CD4-positive, alpha-beta T cell (primary cell): Measurements from ENCODE around the gene AHCYL1. TPM values are rescaled to one million over a fixed set of nuclear protein-coding genes. Genes with fewer than 3 reads are reported as not detected.

Experiments
- ATAC-seq: fragments of 200-7000 bp; cut with Tn5 transposase; one replicate; pipeline ENCODE4 v1.10.0; 2022; ENCODE audit warnings: mild to moderate bottlenecking; ENCODE audit not compliant: poor library complexity
- CTCF ChIA-PET: fragments of 350-600 bp; sonication (Branson Sonifier 250); formaldehyde crosslinking; loops from one replicate; lab custom pipeline; 2021; ENCODE audit warnings: antibody characterized with exemption, inconsistent platforms; lab: Charles Lee
- POLR2A ChIA-PET: fragments of 350-600 bp; sonication (Branson Sonifier 250); formaldehyde crosslinking; loops from one replicate; lab custom pipeline; 2021; ENCODE audit warnings: antibody characterized with exemption, inconsistent platforms; lab: Charles Lee
- DNase-seq, 14 experiments: peaks; one replicate each; pipeline ENCODE4 v3.0.0-alpha.2; 2013 to 2020; ENCODE audit warnings: mixed read lengths in 2 of 14
- H3K27ac ChIP-seq, 2 donors: one replicate each; pipeline versions ENCODE4 v1.5.1 to v1.7.0; 2013; ENCODE audit warnings: low read length in 2 of 2, low read depth in 1 of 2, mild to moderate bottlenecking in 1 of 2
- H3K27me3 ChIP-seq, 2 experiments: 1 replicate in 1 of 2; 2 replicates in 1 of 2; pipeline versions ENCODE4 v1.6.1 to v1.7.0; 2013; ENCODE audit warnings: low read length in 2 of 2, control low read depth in 1 of 2, mild to moderate bottlenecking in 1 of 2, moderate library complexity in 1 of 2; ENCODE audit not compliant: insufficient read depth in 2 of 2, control insufficient read depth in 1 of 2
- H3K36me3 ChIP-seq: one replicate; pipeline ENCODE4 v1.6.1; 2013; ENCODE audit warnings: low read length, control low read depth; ENCODE audit not compliant: insufficient read depth
- H3K4me1 ChIP-seq: one replicate; pipeline ENCODE4 v1.6.1; 2013; ENCODE audit warnings: low read length, control low read depth; ENCODE audit not compliant: insufficient read depth
- H3K4me3 ChIP-seq: one replicate; pipeline ENCODE4 v1.5.1; 2013; ENCODE audit warnings: mild to moderate bottlenecking, low read length, moderate library complexity
- H3K9me3 ChIP-seq, 2 experiments: 1 replicate in 1 of 2; 2 replicates in 1 of 2; pipeline versions ENCODE4 v1.6.1 to v1.7.0; 2013; ENCODE audit warnings: low read length in 2 of 2, mild to moderate bottlenecking in 2 of 2, control low read depth in 1 of 2, moderate library complexity in 1 of 2; ENCODE audit not compliant: control insufficient read depth in 1 of 2, insufficient read depth in 1 of 2
- H3K27ac Mint-ChIP-seq: one replicate; pipeline ENCODE4 v1.8.0; 2020; ENCODE audit warnings: mixed read lengths
- H3K27me3 Mint-ChIP-seq: one replicate; pipeline ENCODE4 v1.8.0; 2021; ENCODE audit warnings: mixed read lengths
- H3K36me3 Mint-ChIP-seq: one replicate; pipeline ENCODE4 v1.8.0; 2021; ENCODE audit warnings: low read depth, mixed read lengths
- H3K4me1 Mint-ChIP-seq: one replicate; pipeline ENCODE4 v1.8.0; 2021; ENCODE audit warnings: low read depth, mixed read lengths
- H3K4me3 Mint-ChIP-seq: one replicate; pipeline ENCODE4 v1.8.0; 2020; ENCODE audit warnings: mild to moderate bottlenecking, mixed read lengths
- H3K9me3 Mint-ChIP-seq: one replicate; pipeline ENCODE4 v1.8.0; 2020; ENCODE audit warnings: mixed read lengths
- intact Hi-C, 2 experiments: fragments of 100-400 bp; cut with DNase I in 1 of 2; cut with micrococcal nuclease in 1 of 2; formaldehyde crosslinking; loops; one replicate each; pipeline versions ENCODE4 v1.15.1 to v1.9.0; 2023 to 2025; cut with DNase I, micrococcal nuclease
- total RNA-seq, 174 experiments: library from RNA in 2 of 174; stranded (reverse) in 2 of 174; gene quantifications; one replicate each; pipeline ENCODE4 v1.2.3 and lab custom pipeline; 2021 to 2026
- TF ChIP-seq, protein P1 (sequence below): fragments of 200-600 bp; IDR thresholded peaks from one replicate; pipeline ENCODE4 v1.8.0; 2022; ENCODE audit warnings: antibody characterized with exemption, mild to moderate bottlenecking

Gene AHCYL1
- total RNA-seq, 2 experiments from 2014 or later: 6.9 to 8.4 TPM

DNA sequence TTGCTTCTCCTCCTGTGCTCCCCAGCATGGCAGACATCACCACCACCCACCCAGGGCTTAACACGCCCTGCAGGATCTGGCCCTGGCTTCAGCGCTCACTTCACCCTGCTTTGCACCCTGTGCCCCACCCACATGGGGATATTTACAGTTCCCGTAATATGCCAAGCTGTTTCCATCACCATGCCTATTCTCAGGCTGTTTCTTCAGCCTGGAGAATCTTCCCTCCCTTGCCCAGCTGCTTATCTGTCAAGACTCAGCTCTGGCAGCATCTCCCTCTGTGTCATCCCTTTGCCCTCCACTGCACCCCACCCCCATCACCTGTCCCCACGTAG is 3.6 kb upstream of the AHCYL1 start:
- Histone ChIP-seq H3K4me3 (no peak overlapping the region), H3K27ac (no peak overlapping the region), H3K36me3 (no peaks in the 10 kb centered on the region), H3K4me1 (peaks cover 21% of the 10 kb centered on the region), H3K9me3 (no peaks in the 10 kb centered on the region), H3K27me3 (no peaks in the 10 kb centered on the region)
- no peaks in the 10 kb centered on the region for H3K9me3 Mint-ChIP-seq
- intact Hi-C loops: loop anchor here (5.0 to 10.0 kb wide), 4 partner anchors 294 to 1236 kb away; partner anchors contain the start of genes GSTM1 (in 1 of the 2), PSRC1 (in 1 of the 2) and STXBP3 (in 1 of the 2)
- H3K27ac Mint-ChIP-seq: no peak overlapping the region
- TF ChIP-seq, protein P1, sequence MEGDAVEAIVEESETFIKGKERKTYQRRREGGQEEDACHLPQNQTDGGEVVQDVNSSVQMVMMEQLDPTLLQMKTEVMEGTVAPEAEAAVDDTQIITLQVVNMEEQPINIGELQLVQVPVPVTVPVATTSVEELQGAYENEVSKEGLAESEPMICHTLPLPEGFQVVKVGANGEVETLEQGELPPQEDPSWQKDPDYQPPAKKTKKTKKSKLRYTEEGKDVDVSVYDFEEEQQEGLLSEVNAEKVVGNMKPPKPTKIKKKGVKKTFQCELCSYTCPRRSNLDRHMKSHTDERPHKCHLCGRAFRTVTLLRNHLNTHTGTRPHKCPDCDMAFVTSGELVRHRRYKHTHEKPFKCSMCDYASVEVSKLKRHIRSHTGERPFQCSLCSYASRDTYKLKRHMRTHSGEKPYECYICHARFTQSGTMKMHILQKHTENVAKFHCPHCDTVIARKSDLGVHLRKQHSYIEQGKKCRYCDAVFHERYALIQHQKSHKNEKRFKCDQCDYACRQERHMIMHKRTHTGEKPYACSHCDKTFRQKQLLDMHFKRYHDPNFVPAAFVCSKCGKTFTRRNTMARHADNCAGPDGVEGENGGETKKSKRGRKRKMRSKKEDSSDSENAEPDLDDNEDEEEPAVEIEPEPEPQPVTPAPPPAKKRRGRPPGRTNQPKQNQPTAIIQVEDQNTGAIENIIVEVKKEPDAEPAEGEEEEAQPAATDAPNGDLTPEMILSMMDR: no peak
- H3K4me1 Mint-ChIP-seq: peaks cover 14% of the 10 kb centered on the region
- DNase-seq (no peak), ATAC-seq (no peak)
- peaks cover 14% of the 10 kb centered on the region for H3K27me3 Mint-ChIP-seq
- H3K4me3 Mint-ChIP-seq: no peak overlapping the region
- ChIA-PET CTCF (no interaction called here), POLR2A (no interaction called here)
- peaks cover 5% of the 10 kb centered on the region for H3K36me3 Mint-ChIP-seq

DNA sequence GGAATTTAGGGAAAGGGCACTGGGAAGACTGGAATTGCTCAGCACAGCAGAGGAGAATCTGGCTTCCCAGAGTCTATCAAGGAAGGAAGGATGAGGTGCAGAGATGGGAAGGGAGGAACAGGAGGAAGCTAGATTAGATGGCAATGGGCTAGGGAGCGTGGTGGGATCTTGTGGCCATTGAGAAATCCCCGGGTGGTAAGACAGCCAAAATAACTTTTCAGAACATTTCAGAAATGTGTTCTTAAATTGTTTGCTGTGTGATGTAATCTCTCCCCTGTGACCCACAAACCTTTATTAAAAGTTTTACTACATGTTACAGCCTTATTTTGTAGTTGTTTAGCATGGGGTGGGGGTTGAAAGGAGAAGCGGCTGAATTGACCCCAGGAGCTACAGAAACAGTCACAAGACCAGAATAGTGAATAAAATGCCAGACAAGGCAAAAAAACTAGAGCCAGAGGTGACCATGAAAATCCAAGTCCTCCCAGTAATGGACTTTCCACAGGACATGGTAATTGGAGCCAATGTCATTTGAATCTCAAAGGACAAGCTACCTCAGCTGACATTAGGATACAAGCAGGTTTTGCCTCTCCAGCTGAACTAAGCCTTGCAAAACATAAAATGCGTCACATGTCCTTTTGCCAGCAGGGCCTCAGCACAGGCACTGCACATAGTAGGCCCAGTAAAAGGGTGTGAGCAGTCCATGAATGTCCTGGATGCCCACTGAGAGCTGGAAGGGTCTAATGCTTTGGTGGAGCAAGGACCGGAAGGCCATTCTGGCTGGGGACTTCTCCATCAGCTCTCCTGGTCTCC is 980 bp upstream of the AHCYL1 start:
- no peak overlapping the region for H3K4me3 ChIP-seq
- Mint-ChIP-seq H3K27ac (no peak overlapping the region), H3K9me3 (no peaks in the 10 kb centered on the region), H3K4me3 (peak overlapping the region; percentile 99), H3K4me1 (peaks cover 41% of the 10 kb centered on the region), H3K27me3 (no peaks in the 10 kb centered on the region), H3K36me3 (peaks cover 14% of the 10 kb centered on the region)
- H3K9me3 ChIP-seq: no peaks in the 10 kb centered on the region
- TF ChIP-seq, protein P1: no peak
- peaks cover 29% of the 10 kb centered on the region for H3K4me1 ChIP-seq
- H3K36me3 ChIP-seq: peaks cover 5% of the 10 kb centered on the region
- ChIA-PET CTCF (interaction anchor here (0.8 to 5.0 kb wide), 28 partner anchors 15 to 883 kb away, joined by 3 to 133 read pairs (median 5); partner anchors contain the start of genes GNAI3, GSTM3 and RBM15), POLR2A (interaction anchor here (1.0 to 2.3 kb wide), 15 partner anchors 12 to 438 kb away, joined by 3 to 44 read pairs (median 6); partner anchors contain the start of genes GNAI3, GSTM1 and STRIP1)
- intact Hi-C loops: loop anchor here (1.0 to 10.0 kb wide), 11 partner anchors 51 to 1239 kb away; partner anchors contain the start of genes STRIP1 (in 2 of the 2), ATXN7L2 (in 1 of the 2), GSTM1 (in 1 of the 2) and PSRC1 (in 1 of the 2)
- no peaks in the 10 kb centered on the region for H3K27me3 ChIP-seq
- H3K27ac ChIP-seq: no peak overlapping the region
- DNase-seq (no peak), ATAC-seq (no peak)

- H3K4me3 ChIP-seq: no peak overlapping the region
- H3K27me3 ChIP-seq: no peaks in the 10 kb centered on the region
- peak overlapping the region; percentile 99 for H3K4me3 Mint-ChIP-seq
- peak in 1 of 14 experiments; percentile 5 for DNase-seq
- no peaks in the 10 kb centered on the region for H3K27me3 Mint-ChIP-seq
- H3K36me3 Mint-ChIP-seq: peaks cover 18% of the 10 kb centered on the region
- H3K9me3 Mint-ChIP-seq: no peaks in the 10 kb centered on the region
- CTCF ChIA-PET: interaction anchor here (0.8 to 5.0 kb wide), 32 partner anchors 9 to 884 kb away, joined by 3 to 133 read pairs (median 5); partner anchors contain the start of genes CSF1, GNAI3, GSTM3 and RBM15
- H3K4me1 Mint-ChIP-seq: peaks cover 46% of the 10 kb centered on the region
- H3K9me3 ChIP-seq: no peaks in the 10 kb centered on the region
- H3K4me1 ChIP-seq: peaks cover 29% of the 10 kb centered on the region
- H3K36me3 ChIP-seq: peaks cover 5% of the 10 kb centered on the region
- H3K27ac Mint-ChIP-seq: peak overlapping the region; percentile 97
- POLR2A ChIA-PET: interaction anchor here (0.6 to 2.3 kb wide), 25 partner anchors 12 to 942 kb away, joined by 3 to 44 read pairs (median 5); partner anchors contain the start of genes AMPD2, GNAI3, GNAT2 and GSTM1
- no peak for ATAC-seq
- TF ChIP-seq, protein P1: no peak
- intact Hi-C loops: loop anchor here (1.0 to 10.0 kb wide), 11 partner anchors 50 to 1239 kb away; partner anchors contain the start of genes STRIP1 (in 2 of the 2), ATXN7L2 (in 1 of the 2), GSTM1 (in 1 of the 2) and PSRC1 (in 1 of the 2)
- no peak overlapping the region for H3K27ac ChIP-seq
Observed at GRCh38 chr1:109984190-109984455, 442 bp upstream of the AHCYL1 start.
